H1 (cell line): ENCODE results near the gene SPEM1. TPM values are rescaled to one million over a fixed set of nuclear protein-coding genes. Genes with fewer than 3 reads are reported as not detected.

Experiments
- CTCF ChIA-PET: fragments of 300-600 bp; sonication (Branson Sonifier 250); formaldehyde crosslinking; loops from one replicate; lab custom pipeline; 2021; ENCODE audit not compliant: partially characterized antibody; lab: Charles Lee
- POLR2A ChIA-PET: fragments of 300-600 bp; sonication (Branson Sonifier 250); formaldehyde crosslinking; loops from one replicate; lab custom pipeline; 2021; ENCODE audit warnings: inconsistent platforms; ENCODE audit not compliant: partially characterized antibody; lab: Charles Lee
- DNase-seq, 2 experiments: peaks; one replicate each; pipeline versions ENCODE4 v3.0.0 to v3.0.0-alpha.2; 2010 to 2022; ENCODE audit warnings: low spot score in 2 of 2, low read depth in 1 of 2, mixed read lengths in 1 of 2
- FAIRE-seq: peaks from 2 replicates; lab custom pipeline; 2011; peaks lifted over from hg19 to GRCh38; lab: Jason Lieb, UNC
- H2AFZ ChIP-seq: 2 replicates; pipeline ENCODE4 v1.8.1; 2012; ENCODE audit warnings: low read length, inconsistent platforms
- H2AK5ac ChIP-seq: 2 replicates; pipeline ENCODE4 v1.6.1; 2013; ENCODE audit warnings: low read depth, low read length
- H2BK120ac ChIP-seq: replicated peaks from 2 replicates; pipeline ENCODE3; 2013; ENCODE audit warnings: low read depth, low read length, inconsistent platforms
- H2BK12ac ChIP-seq: 2 replicates; pipeline ENCODE4 v1.6.1; 2013; ENCODE audit warnings: low read depth, low read length
- H2BK15ac ChIP-seq: 2 replicates; pipeline ENCODE4 v1.6.1; 2013; ENCODE audit warnings: low read length
- H2BK20ac ChIP-seq: 2 replicates; pipeline ENCODE4 v1.6.1; 2013; ENCODE audit warnings: low read length
- H2BK5ac ChIP-seq: 2 replicates; pipeline ENCODE4 v1.6.1; 2013; ENCODE audit warnings: low read depth, low read length
- H3K14ac ChIP-seq: 2 replicates; pipeline ENCODE4 v1.6.1; 2013; ENCODE audit warnings: inconsistent platforms; ENCODE audit not compliant: insufficient read length
- H3K18ac ChIP-seq: 2 replicates; pipeline ENCODE4 v1.6.1; 2013; ENCODE audit warnings: low read length; ENCODE audit errors: extremely low read depth
- H3K23ac ChIP-seq: 2 replicates; pipeline ENCODE4 v1.6.1; 2013; ENCODE audit warnings: inconsistent platforms; ENCODE audit not compliant: insufficient read length
- H3K23me2 ChIP-seq: 2 replicates; pipeline ENCODE4 v1.6.1; 2013; ENCODE audit warnings: low read depth, low read length
- H3K27ac ChIP-seq: 2 replicates; pipeline ENCODE4 v1.6.1; 2011; ENCODE audit warnings: low read depth, low read length, inconsistent platforms
- H3K27me3 ChIP-seq, 4 experiments: replicated peaks in 1 of 4; 1 replicate in 1 of 4; 2 replicates in 3 of 4; pipeline versions ENCODE4 v1.6.1 to v1.8.1; 2011 to 2013; ENCODE audit warnings: low read length in 3 of 4, mild to moderate bottlenecking in 3 of 4, inconsistent platforms in 2 of 4, mixed read lengths in 2 of 4, moderate library complexity in 1 of 4; ENCODE audit not compliant: control insufficient read depth in 3 of 4, insufficient read depth in 3 of 4; ENCODE audit errors: extremely low read depth in 1 of 4
- H3K36me3 ChIP-seq, 4 experiments: 2 replicates each; pipeline versions ENCODE4 v1.6.1 to v1.8.1; 2011 to 2013; ENCODE audit warnings: mild to moderate bottlenecking in 4 of 4, low read length in 3 of 4, moderate library complexity in 2 of 4, control low read depth in 1 of 4, inconsistent platforms in 1 of 4; ENCODE audit not compliant: insufficient read depth in 4 of 4, control insufficient read depth in 2 of 4
- H3K4ac ChIP-seq: replicated peaks from 2 replicates; pipeline ENCODE3; 2013; ENCODE audit warnings: low read length, low read depth, mixed read lengths, inconsistent platforms; ENCODE audit not compliant: insufficient read length
- H3K4me1 ChIP-seq, 4 experiments: replicated peaks in 1 of 4; 1 replicate in 1 of 4; 2 replicates in 3 of 4; pipeline versions ENCODE4 v1.6.1 to v1.8.1; 2011 to 2013; ENCODE audit warnings: low read length in 3 of 4, inconsistent platforms in 2 of 4, mixed read lengths in 1 of 4; ENCODE audit not compliant: insufficient read depth in 4 of 4, control insufficient read depth in 3 of 4
- H3K4me2 ChIP-seq, 2 experiments: 2 replicates each; pipeline versions ENCODE4 v1.6.1 to v1.8.1; 2011 to 2013; ENCODE audit warnings: low read depth in 2 of 2, low read length in 2 of 2, control low read depth in 1 of 2, inconsistent platforms in 1 of 2, mild to moderate bottlenecking in 1 of 2; ENCODE audit not compliant: insufficient read depth in 1 of 2
- H3K4me3 ChIP-seq, 4 experiments: fragments of 200-600, 300-600 bp in 1 of 4; sonication (generic), shearing (Covaris generic), sonication (Bioruptor Twin) in 1 of 4; 2 replicates each; pipeline versions ENCODE4 v1.5.1 to v1.8.1; 2011 to 2016; ENCODE audit warnings: low read length in 4 of 4, low read depth in 3 of 4, control low read depth in 2 of 4, inconsistent platforms in 2 of 4, mild to moderate bottlenecking in 2 of 4, mixed read lengths in 1 of 4, moderate library complexity in 1 of 4; ENCODE audit not compliant: insufficient read depth in 2 of 4; ENCODE audit errors: extremely low read depth in 1 of 4
- H3K56ac ChIP-seq: replicated peaks from 2 replicates; pipeline ENCODE3; 2013; ENCODE audit warnings: low read depth, mild to moderate bottlenecking, mixed read lengths, low read length, inconsistent platforms; ENCODE audit not compliant: insufficient read length
- H3K79me1 ChIP-seq: 2 replicates; pipeline ENCODE4 v1.6.1; 2013; ENCODE audit warnings: low read depth, low read length, control low read depth
- H3K79me2 ChIP-seq, 2 experiments: 2 replicates each; pipeline versions ENCODE4 v1.6.1 to v1.8.1; 2012 to 2013; ENCODE audit warnings: low read length in 2 of 2, mild to moderate bottlenecking in 2 of 2, inconsistent platforms in 1 of 2; ENCODE audit not compliant: insufficient read depth in 2 of 2, control insufficient read depth in 1 of 2
- H3K9ac ChIP-seq, 4 experiments: replicated peaks in 1 of 4; 1 replicate in 1 of 4; 2 replicates in 3 of 4; pipeline versions ENCODE4 v1.6.1 to v1.8.1; 2011 to 2013; ENCODE audit warnings: low read depth in 3 of 4, low read length in 3 of 4, control low read depth in 2 of 4, mild to moderate bottlenecking in 2 of 4, moderate library complexity in 2 of 4, inconsistent platforms in 1 of 4; ENCODE audit errors: extremely low read depth in 1 of 4
- H3K9me3 ChIP-seq, 2 experiments: 2 replicates each; pipeline versions ENCODE4 v1.6.1 to v1.8.1; 2012 to 2013; ENCODE audit warnings: mild to moderate bottlenecking in 2 of 2, moderate library complexity in 2 of 2, control low read depth in 1 of 2, inconsistent platforms in 1 of 2, low read depth in 1 of 2, low read length in 1 of 2, mixed read lengths in 1 of 2; ENCODE audit not compliant: insufficient read depth in 2 of 2
- H4K20me1 ChIP-seq, 2 experiments: replicated peaks in 1 of 2; 2 replicates each; pipeline versions ENCODE3 to v1.8.1; 2011 to 2013; ENCODE audit warnings: inconsistent platforms in 2 of 2, low read length in 2 of 2, mild to moderate bottlenecking in 1 of 2; ENCODE audit not compliant: insufficient read depth in 2 of 2, control insufficient read depth in 1 of 2
- H4K5ac ChIP-seq: 2 replicates; pipeline ENCODE4 v1.6.1; 2013; ENCODE audit warnings: low read length, low read depth, mixed read lengths, inconsistent platforms; ENCODE audit not compliant: insufficient read length
- H4K8ac ChIP-seq: 2 replicates; pipeline ENCODE4 v1.8.0; 2013; ENCODE audit warnings: mild to moderate bottlenecking, moderate library complexity, low read length, inconsistent platforms; ENCODE audit not compliant: insufficient read depth; ENCODE audit errors: extremely low read depth
- H4K91ac ChIP-seq: replicated peaks from 2 replicates; pipeline ENCODE3; 2013; ENCODE audit warnings: low read length, mixed read lengths, inconsistent platforms; ENCODE audit not compliant: insufficient read length
- EGR1 ChIP-seq: IDR thresholded peaks from 2 replicates; pipeline ENCODE4 v1.6.1; 2011; ENCODE audit warnings: low read depth, low read length, borderline replicate concordance
- SAP30 ChIP-seq: fragments of 300-600 bp; sonication (generic); IDR thresholded peaks from 2 replicates; pipeline ENCODE4 v1.7.1; 2012; ENCODE audit warnings: low read length, moderate library complexity, mild to moderate bottlenecking, inconsistent platforms; ENCODE audit not compliant: insufficient read depth, insufficient replicate concordance
- SIN3A ChIP-seq, 2 experiments: IDR thresholded peaks in 1 of 2; conservative IDR thresholded peaks in 1 of 2; 2 replicates each; pipeline ENCODE4 v1.6.1; 2011 to 2012; ENCODE audit warnings: low read length in 2 of 2, improper control_type of control experiment in 1 of 2, low read depth in 1 of 2, mild to moderate bottlenecking in 1 of 2
- SP4 ChIP-seq: IDR thresholded peaks from 2 replicates; pipeline ENCODE4 v1.6.1; 2012; ENCODE audit warnings: low read length, inconsistent platforms
- TAF7 ChIP-seq: optimal IDR thresholded peaks from 2 replicates; pipeline ENCODE3; 2011; ENCODE audit warnings: low read depth, mild to moderate bottlenecking, inconsistent platforms, low read length, moderate library complexity, borderline replicate concordance
- ZNF274 ChIP-seq: IDR thresholded peaks from 2 replicates; pipeline ENCODE4 v1.7.0; 2012; ENCODE audit warnings: low read length, borderline replicate concordance; ENCODE audit errors: extremely low read depth
- WGBS, 2 experiments: shearing (Covaris generic) in 1 of 2; methylation state at CpG; one replicate each; pipeline versions ENCODE4 v1.1.6 to v1.1.7; 2013 to 2015; ENCODE audit warnings: low lambda C conversion rate in 2 of 2, mixed read lengths in 2 of 2, inconsistent platforms in 1 of 2, low coverage in 1 of 2, missing lambda C conversion rate in 1 of 2; ENCODE audit not compliant: insufficient replicate concordance in 2 of 2, insufficient coverage in 1 of 2, insufficient read length in 1 of 2; ENCODE audit errors: extremely low coverage in 1 of 2, missing lambda C conversion rate in 1 of 2; 5-methylcytosine and 5-hydroxymethylcytosine counted together
- polyA plus RNA-seq, 7 experiments: library from polyadenylated mRNA; depleted of rRNA in 3 of 7; stranded (reverse) in 5 of 7; unstranded in 2 of 7; fragments of >200 nt in 5 of 7; fragments of 200-250 nt in 2 of 7; gene quantifications; 1 replicate in 5 of 7; 2 replicates in 1 of 7; 4 replicates in 1 of 7; pipeline versions ENCODE4 v1.2.1 to v1.2.3, GENCODE V29; 2011 to 2013; ENCODE audit warnings: missing spikeins in 2 of 7, mixed read lengths in 2 of 7
- total RNA-seq: library from RNA; stranded (reverse); fragmentation: NEBNext Ultra II Directional; extraction: Animal tissue kit (Norgen Biotek cat#: 25700); gene quantifications from 2 replicates; pipeline ENCODE4 v1.2.1, GENCODE V29; 2021
- TF ChIP-seq, protein P1 (sequence below), 3 experiments: IDR thresholded peaks; 1 replicate in 2 of 3; 2 replicates in 1 of 3; pipeline versions ENCODE4 v1.5.1 to v1.6.1; 2011; ENCODE audit warnings: low read length in 3 of 3, mild to moderate bottlenecking in 3 of 3, inconsistent platforms in 2 of 3, low read depth in 1 of 3, moderate library complexity in 1 of 3; ENCODE audit not compliant: insufficient read depth in 1 of 3; ENCODE audit errors: control extremely low read depth in 1 of 3
- TF ChIP-seq, protein P2 (sequence below): IDR thresholded peaks from 2 replicates; pipeline ENCODE4 v1.6.1; 2012; ENCODE audit warnings: inconsistent platforms

SPEM1 gene
- total and polyA plus RNA-seq, 2 of the 8 experiments (the other 6 are each of a cell fraction or from before 2014, with no cell fraction given), result not detected

DNA sequence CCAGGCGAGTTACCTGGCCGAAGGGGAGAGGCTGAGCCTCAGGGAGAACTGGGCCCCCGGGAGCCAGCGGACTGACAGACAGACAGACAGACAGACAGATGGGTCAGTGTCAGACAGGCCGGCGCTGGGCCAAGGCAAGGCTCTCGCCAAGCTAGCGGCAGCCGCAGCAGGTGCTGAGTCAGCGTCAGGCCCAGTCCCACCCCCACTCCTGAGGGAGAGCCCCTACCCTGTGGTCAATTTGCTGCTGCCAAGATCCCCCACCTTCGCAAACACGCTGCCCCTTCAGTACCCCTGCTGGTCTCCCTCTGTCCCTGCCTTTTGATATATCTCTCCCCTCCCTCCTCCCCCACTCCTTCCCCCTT is 20.7 kb downstream of the SPEM1 start:
- no peaks in the 10 kb centered on the region for H3K79me2 ChIP-seq
- no peak overlapping the region; the same call in 1 of the 2 replicates for H2BK5ac ChIP-seq
- H3K4me1 ChIP-seq, result peaks cover 3 to 35% (median 18%) of the 10 kb centered on the region in 4 experiments
- TF ChIP-seq, protein P1, sequence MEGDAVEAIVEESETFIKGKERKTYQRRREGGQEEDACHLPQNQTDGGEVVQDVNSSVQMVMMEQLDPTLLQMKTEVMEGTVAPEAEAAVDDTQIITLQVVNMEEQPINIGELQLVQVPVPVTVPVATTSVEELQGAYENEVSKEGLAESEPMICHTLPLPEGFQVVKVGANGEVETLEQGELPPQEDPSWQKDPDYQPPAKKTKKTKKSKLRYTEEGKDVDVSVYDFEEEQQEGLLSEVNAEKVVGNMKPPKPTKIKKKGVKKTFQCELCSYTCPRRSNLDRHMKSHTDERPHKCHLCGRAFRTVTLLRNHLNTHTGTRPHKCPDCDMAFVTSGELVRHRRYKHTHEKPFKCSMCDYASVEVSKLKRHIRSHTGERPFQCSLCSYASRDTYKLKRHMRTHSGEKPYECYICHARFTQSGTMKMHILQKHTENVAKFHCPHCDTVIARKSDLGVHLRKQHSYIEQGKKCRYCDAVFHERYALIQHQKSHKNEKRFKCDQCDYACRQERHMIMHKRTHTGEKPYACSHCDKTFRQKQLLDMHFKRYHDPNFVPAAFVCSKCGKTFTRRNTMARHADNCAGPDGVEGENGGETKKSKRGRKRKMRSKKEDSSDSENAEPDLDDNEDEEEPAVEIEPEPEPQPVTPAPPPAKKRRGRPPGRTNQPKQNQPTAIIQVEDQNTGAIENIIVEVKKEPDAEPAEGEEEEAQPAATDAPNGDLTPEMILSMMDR (IDR thresholded peaks at IDR 0.05; ENCODE audit: control extremely low read depth in 1 of 3, insufficient read depth in 1 of 3, low read depth in 1 of 3, low read length in 3 of 3), result peak in 1 of 3 experiments; percentile 12; a peak in 1 of 4 replicates
- no peak for TF ChIP-seq SP4
- peak; percentile 54 for TF ChIP-seq SAP30
- TF ChIP-seq EGR1, result no peak
- peak in 1 of 2 experiments; percentile 83; a peak in 3 of 4 replicates for TF ChIP-seq SIN3A (conservative IDR thresholded peaks at IDR 0.05 in 1 of 2, IDR thresholded peaks at IDR 0.05 in 1 of 2; ENCODE audit: low read depth in 1 of 2, low read length in 2 of 2)
- no peak for TF ChIP-seq ZNF274
- no peak for TF ChIP-seq TAF7
- TF ChIP-seq, protein P2, sequence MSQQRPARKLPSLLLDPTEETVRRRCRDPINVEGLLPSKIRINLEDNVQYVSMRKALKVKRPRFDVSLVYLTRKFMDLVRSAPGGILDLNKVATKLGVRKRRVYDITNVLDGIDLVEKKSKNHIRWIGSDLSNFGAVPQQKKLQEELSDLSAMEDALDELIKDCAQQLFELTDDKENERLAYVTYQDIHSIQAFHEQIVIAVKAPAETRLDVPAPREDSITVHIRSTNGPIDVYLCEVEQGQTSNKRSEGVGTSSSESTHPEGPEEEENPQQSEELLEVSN, result no peak

More for the DNA sequence above, 20.7 kb downstream of the SPEM1 start:
- H3K18ac ChIP-seq, result peak overlapping the region; percentile 76
- peak overlapping the region; percentile 62; the same call in 1 of the 2 replicates for H2BK12ac ChIP-seq
- H4K5ac ChIP-seq, result peak overlapping the region; percentile 71
- H4K91ac ChIP-seq, result peak overlapping the region; percentile 12
- peak overlapping the region in 2 of 4 experiments; percentile 94 to 95; a peak in 4 of 7 replicates for H3K9ac ChIP-seq
- FAIRE-seq (no peak), DNase-seq (no peak)
- no peaks in the 10 kb centered on the region for H3K36me3 ChIP-seq
- no peak overlapping the region for H2BK20ac ChIP-seq
- peaks cover 34% of the 10 kb centered on the region; the same call in 1 of the 2 replicates for H3K23me2 ChIP-seq
- H3K4me3 ChIP-seq, result peak overlapping the region; percentile 50 to 83 (median 67)
- H2AFZ ChIP-seq, result no peak overlapping the region
- no peak overlapping the region for H3K56ac ChIP-seq
- CTCF ChIA-PET, result interaction anchor here (0.6 to 5.4 kb wide), 25 partner anchors 8 to 144 kb away, joined by 3 to 26 read pairs (median 3); partner anchors contain the start of genes NLGN2, SLC35G6, SPEM2 and TMEM256
- H4K8ac ChIP-seq, result no peak overlapping the region
- H3K4me2 ChIP-seq, result peak overlapping the region; percentile 91
- H3K4ac ChIP-seq, result no peak overlapping the region
- H3K27me3 ChIP-seq, result peaks cover 2 to 19% (median 13%) of the 10 kb centered on the region in 4 experiments; a peak in 6 of 7 replicates
- POLR2A ChIA-PET, result interaction anchor here (0.6 to 15.5 kb wide), 28 partner anchors 11 to 826 kb away, joined by 3 to 339 read pairs (median 4); partner anchors contain the start of genes ACAP1, NLGN2, POLR2A and SLC35G6
- no peaks in the 10 kb centered on the region for H3K9me3 ChIP-seq
- no peak overlapping the region for H3K14ac ChIP-seq
- peak overlapping the region; percentile 98; the same call in 1 of the 2 replicates for H3K27ac ChIP-seq
- no peak overlapping the region; the same call in 1 of the 2 replicates for H2BK15ac ChIP-seq
- no peak overlapping the region for H2BK120ac ChIP-seq
- H3K23ac ChIP-seq, result no peak overlapping the region
- 0% methylated on average over 10 of the region's 12 CpGs; no CpG with 5 or more reads in 1 of the 2 experiments for WGBS, 2 experiments
- H4K20me1 ChIP-seq, result no peaks in the 10 kb centered on the region
- no peak overlapping the region for H2AK5ac ChIP-seq
- no peaks in the 10 kb centered on the region for H3K79me1 ChIP-seq
